Endothelial cell of umbilical vein (primary cell): Measurements from ENCODE around the gene GMPPB.
"Not testable (repeated sequence)": the region's sequence is repeated elsewhere in the genome, so short reads cannot be mapped to it uniquely, and the experiment has no call there.

Experiments used
- CTCF ChIP-seq, 2 donors: IDR thresholded peaks; 1 replicate in 1 of 2; 2 replicates in 1 of 2; pipeline ENCODE4 v1.5.1; 2011; ENCODE audit warnings: low read length in 2 of 2, mild to moderate bottlenecking in 2 of 2, moderate library complexity in 2 of 2, control low read depth in 1 of 2, inconsistent platforms in 1 of 2, low read depth in 1 of 2; ENCODE audit not compliant: insufficient read depth in 1 of 2; ENCODE audit errors: extremely low read depth in 1 of 2
- EZH2 ChIP-seq: IDR thresholded peaks from 2 replicates; pipeline ENCODE4 v1.6.1; 2012; ENCODE audit warnings: borderline replicate concordance, low read depth, mild to moderate bottlenecking, moderate library complexity, low read length, inconsistent platforms; ENCODE audit not compliant: severe bottlenecking
- FOS ChIP-seq: IDR thresholded peaks from 2 replicates; pipeline ENCODE4 v1.6.1; 2011; ENCODE audit warnings: mild to moderate bottlenecking, low read length, moderate library complexity, borderline replicate concordance; ENCODE audit not compliant: insufficient read depth
- GATA2 ChIP-seq: IDR thresholded peaks from 2 replicates; pipeline ENCODE4 v1.7.0; 2011; ENCODE audit warnings: low read depth, mild to moderate bottlenecking, moderate library complexity, mixed read lengths, low read length; ENCODE audit not compliant: insufficient read length, insufficient read depth
- MAX ChIP-seq: IDR thresholded peaks from 2 replicates; pipeline ENCODE4 v1.6.1; 2011; ENCODE audit not compliant: insufficient read depth, insufficient read length
- MYC ChIP-seq: IDR thresholded peaks from one replicate; pipeline ENCODE4 v1.6.1; 2011; ENCODE audit warnings: mild to moderate bottlenecking, low read depth, low read length
- POLR2A ChIP-seq: IDR thresholded peaks from 2 replicates; pipeline ENCODE4 v1.6.1; 2012; ENCODE audit warnings: low read depth, mild to moderate bottlenecking, control low read depth, low read length
- POLR2AphosphoS5 ChIP-seq: IDR thresholded peaks from 2 replicates; pipeline ENCODE4 v1.6.1; 2012; ENCODE audit warnings: low read depth, mild to moderate bottlenecking, control low read depth, low read length, moderate library complexity; ENCODE audit not compliant: insufficient read depth

GRCh38 chr3:49685103-49685502 lies 38.6 kb downstream of the GMPPB start:
- not testable (repeated sequence) for TF ChIP-seq CTCF (IDR thresholded peaks at IDR 0.05; ENCODE audit: extremely low read depth in 1 of 2, insufficient read depth in 1 of 2, low read depth in 1 of 2, low read length in 2 of 2); POLR2A; POLR2AphosphoS5; EZH2; MYC; FOS; MAX; GATA2
